CD4-positive, alpha-beta memory T cell (primary cell): ENCODE results near the gene KCTD5. TPM values are rescaled to one million over a fixed set of nuclear protein-coding genes. Genes with fewer than 3 reads are reported as not detected.
A peak's percentile ranks its signal among the peaks of the same experiment; 100 is the strongest.

Experiments
- CTCF ChIA-PET: fragments of 350-600 bp; sonication (Branson Sonifier 250); formaldehyde crosslinking; loops from one replicate; lab custom pipeline; 2021; ENCODE audit warnings: inconsistent platforms; ENCODE audit not compliant: partially characterized antibody; lab: Charles Lee
- POLR2A ChIA-PET: fragments of 350-600 bp; sonication (Branson Sonifier 250); formaldehyde crosslinking; loops from one replicate; lab custom pipeline; 2021; ENCODE audit not compliant: partially characterized antibody; lab: Charles Lee
- DNase-seq, 5 donors: peaks; one replicate each; pipeline versions ENCODE4 v3.0.0 to v3.0.0-alpha.2; 2020 to 2022; ENCODE audit warnings: mixed read lengths in 1 of 5
- H3K27ac ChIP-seq: one replicate; pipeline ENCODE4 v1.7.0; 2013; ENCODE audit warnings: low read depth, low read length
- H3K27me3 ChIP-seq: 2 replicates; pipeline ENCODE4 v1.7.0; 2013; ENCODE audit warnings: mild to moderate bottlenecking, low read length, moderate library complexity; ENCODE audit not compliant: insufficient read depth
- H3K36me3 ChIP-seq: 2 replicates; pipeline ENCODE4 v1.7.0; 2013; ENCODE audit warnings: mild to moderate bottlenecking, low read length, moderate library complexity; ENCODE audit not compliant: insufficient read depth
- H3K4me1 ChIP-seq: 2 replicates; pipeline ENCODE4 v1.7.0; 2013; ENCODE audit warnings: mild to moderate bottlenecking, low read length, moderate library complexity; ENCODE audit not compliant: insufficient read depth
- H3K4me3 ChIP-seq, 2 donors: one replicate each; pipeline ENCODE4 v1.7.0; 2013; ENCODE audit warnings: low read length in 2 of 2, mild to moderate bottlenecking in 1 of 2
- H3K9me3 ChIP-seq, 2 donors: one replicate each; pipeline ENCODE4 v1.7.0; 2013; ENCODE audit warnings: low read length in 2 of 2, control low read depth in 1 of 2; ENCODE audit not compliant: control insufficient read depth in 1 of 2
- H3K27ac Mint-ChIP-seq, 7 donors: one replicate each; pipeline ENCODE4 v1.8.0; 2020 to 2021; ENCODE audit warnings: mixed read lengths in 7 of 7, mild to moderate bottlenecking in 6 of 7, inconsistent platforms in 3 of 7, moderate library complexity in 3 of 7
- H3K27me3 Mint-ChIP-seq, 2 donors: one replicate each; pipeline ENCODE4 v1.8.0; 2020 to 2021; ENCODE audit warnings: mixed read lengths in 2 of 2
- H3K36me3 Mint-ChIP-seq, 2 donors: one replicate each; pipeline ENCODE4 v1.8.0; 2020 to 2021; ENCODE audit warnings: mixed read lengths in 2 of 2, inconsistent platforms in 1 of 2, mild to moderate bottlenecking in 1 of 2
- H3K4me1 Mint-ChIP-seq, 4 donors: one replicate each; pipeline ENCODE4 v1.8.0; 2020 to 2021; ENCODE audit warnings: mixed read lengths in 4 of 4, mild to moderate bottlenecking in 1 of 4
- H3K4me3 Mint-ChIP-seq, 8 donors: one replicate each; pipeline ENCODE4 v1.8.0; 2020 to 2021; ENCODE audit warnings: mixed read lengths in 8 of 8, mild to moderate bottlenecking in 7 of 8, moderate library complexity in 6 of 8, inconsistent platforms in 3 of 8
- H3K9me3 Mint-ChIP-seq, 8 donors: one replicate each; pipeline ENCODE4 v1.8.0; 2020 to 2021; ENCODE audit warnings: mixed read lengths in 8 of 8, mild to moderate bottlenecking in 5 of 8, inconsistent platforms in 3 of 8, moderate library complexity in 1 of 8
- intact Hi-C: fragments of 100-400 bp; cut with micrococcal nuclease; formaldehyde crosslinking; loops from one replicate; pipeline ENCODE4 v1.15.1; 2023
- polyA plus RNA-seq, 2 donors: library from polyadenylated mRNA; unstranded; fragments of 300-500 nt; fragmentation: Illumina TruSeq; gene quantifications; one replicate each; pipeline ENCODE4 v1.2.3, GENCODE V29; 2021
- total RNA-seq, 2 experiments: library from RNA; stranded (reverse); gene quantifications; one replicate each; pipeline ENCODE4 v1.2.3, GENCODE V29; 2021

KCTD5 gene
- total and polyA plus RNA-seq, 4 experiments from 2014 or later: 19.6 to 27.1 (median 24.6) TPM

GRCh38 chr16:2711370-2712062 is 29.2 kb downstream of the KCTD5 start:
- Mint-ChIP-seq H3K4me3 (no peak overlapping the region), H3K27me3 (no peaks in the 10 kb centered on the region), H3K9me3 (no peaks in the 10 kb centered on the region), H3K27ac (no peak overlapping the region), H3K36me3 (peaks cover 7 to 11% of the 10 kb centered on the region in 2 donors), H3K4me1 (peaks cover 0 to 4% (median 0%) of the 10 kb centered on the region in 4 donors)
- POLR2A ChIA-PET: no interaction called here
- peaks cover 15% of the 10 kb centered on the region for H3K36me3 ChIP-seq
- no peak for DNase-seq
- CTCF ChIA-PET: no interaction called here
- H3K27ac ChIP-seq: no peak overlapping the region
- H3K4me1 ChIP-seq: peaks cover 4% of the 10 kb centered on the region
- H3K27me3 ChIP-seq: no peaks in the 10 kb centered on the region
- no peaks in the 10 kb centered on the region for H3K9me3 ChIP-seq
- no peak overlapping the region for H3K4me3 ChIP-seq
- intact Hi-C loops: no loop called here

GRCh38 chr16:2712063-2712441 is 29.7 kb downstream of the KCTD5 start:
- CTCF ChIA-PET: no interaction called here
- peaks cover 14% of the 10 kb centered on the region for H3K36me3 ChIP-seq
- H3K27ac Mint-ChIP-seq: peak overlapping the region in 1 of 7 donors; percentile 50
- H3K27me3 Mint-ChIP-seq: no peaks in the 10 kb centered on the region
- intact Hi-C loops: no loop called here
- H3K4me1 ChIP-seq: peaks cover 4% of the 10 kb centered on the region
- POLR2A ChIA-PET: no interaction called here
- H3K9me3 ChIP-seq: no peaks in the 10 kb centered on the region
- no peak for DNase-seq
- H3K4me3 ChIP-seq: no peak overlapping the region
- no peaks in the 10 kb centered on the region for H3K9me3 Mint-ChIP-seq
- peak overlapping the region in 1 of 8 donors; percentile 48 for H3K4me3 Mint-ChIP-seq
- H3K36me3 Mint-ChIP-seq: peaks cover 7 to 11% of the 10 kb centered on the region in 2 donors
- H3K27me3 ChIP-seq: no peaks in the 10 kb centered on the region
- peaks cover 0 to 4% (median 0%) of the 10 kb centered on the region in 4 donors for H3K4me1 Mint-ChIP-seq
- no peak overlapping the region for H3K27ac ChIP-seq

GRCh38 chr16:2712546-2712945 is 30.2 kb downstream of the KCTD5 start:
- DNase-seq: no peak
- no peak overlapping the region for H3K4me3 ChIP-seq
- no peaks in the 10 kb centered on the region for H3K27me3 ChIP-seq
- Mint-ChIP-seq H3K4me1 (peaks cover 0 to 4% (median 0%) of the 10 kb centered on the region in 4 donors), H3K27me3 (no peaks in the 10 kb centered on the region), H3K4me3 (no peak overlapping the region), H3K36me3 (peaks cover 7% of the 10 kb centered on the region in 2 donors), H3K9me3 (no peaks in the 10 kb centered on the region), H3K27ac (peak overlapping the region in 1 of 7 donors; percentile 50)
- no peaks in the 10 kb centered on the region for H3K9me3 ChIP-seq
- H3K36me3 ChIP-seq: peaks cover 9% of the 10 kb centered on the region
- POLR2A ChIA-PET: no interaction called here
- H3K27ac ChIP-seq: no peak overlapping the region
- H3K4me1 ChIP-seq: peaks cover 4% of the 10 kb centered on the region
- intact Hi-C loops: no loop called here
- CTCF ChIA-PET: no interaction called here

- ChIA-PET CTCF (interaction anchor here (0.6 kb wide), 1 partner anchor 8 kb away, joined by 3 read pairs; no protein-coding TSS in a partner anchor), POLR2A (no interaction called here)
- Mint-ChIP-seq H3K36me3 (peaks cover under 1 to 1% of the 10 kb centered on the region in 2 donors), H3K9me3 (no peaks in the 10 kb centered on the region), H3K27me3 (no peaks in the 10 kb centered on the region), H3K4me3 (no peak overlapping the region), H3K4me1 (peaks cover 0 to 4% (median 0%) of the 10 kb centered on the region in 4 donors), H3K27ac (no peak overlapping the region)
- intact Hi-C loops: no loop called here
- Histone ChIP-seq H3K36me3 (no peaks in the 10 kb centered on the region), H3K4me1 (peaks cover 4% of the 10 kb centered on the region), H3K9me3 (no peaks in the 10 kb centered on the region), H3K4me3 (no peak overlapping the region), H3K27me3 (no peaks in the 10 kb centered on the region), H3K27ac (no peak overlapping the region)
- DNase-seq: no peak
Observed at GRCh38 chr16:2713523-2713922, 31.2 kb downstream of the KCTD5 start.

- Mint-ChIP-seq H3K27me3 (no peaks in the 10 kb centered on the region), H3K4me3 (no peak overlapping the region), H3K4me1 (peaks cover 0 to 4% (median 0%) of the 10 kb centered on the region in 4 donors), H3K9me3 (no peaks in the 10 kb centered on the region), H3K36me3 (no peaks in the 10 kb centered on the region), H3K27ac (no peak overlapping the region)
- ChIA-PET CTCF (no interaction called here), POLR2A (no interaction called here)
- Histone ChIP-seq H3K27ac (no peak overlapping the region), H3K9me3 (no peaks in the 10 kb centered on the region), H3K36me3 (no peaks in the 10 kb centered on the region), H3K4me3 (no peak overlapping the region), H3K4me1 (peaks cover 4% of the 10 kb centered on the region), H3K27me3 (no peaks in the 10 kb centered on the region)
- intact Hi-C loops: no loop called here
- DNase-seq: no peak
Observed at GRCh38 chr16:2713985-2714774, 31.9 kb downstream of the KCTD5 start.

- no peak for DNase-seq
- CTCF ChIA-PET: no interaction called here
- Histone ChIP-seq H3K4me3 (no peak overlapping the region), H3K36me3 (no peaks in the 10 kb centered on the region), H3K27me3 (no peaks in the 10 kb centered on the region), H3K4me1 (peaks cover 4% of the 10 kb centered on the region), H3K27ac (no peak overlapping the region), H3K9me3 (no peaks in the 10 kb centered on the region)
- Mint-ChIP-seq H3K27me3 (no peaks in the 10 kb centered on the region), H3K27ac (peak overlapping the region in 1 of 7 donors; percentile 59), H3K9me3 (no peaks in the 10 kb centered on the region), H3K4me3 (no peak overlapping the region), H3K36me3 (no peaks in the 10 kb centered on the region), H3K4me1 (peaks cover 0 to 4% (median 0%) of the 10 kb centered on the region in 4 donors)
- intact Hi-C loops: no loop called here
- POLR2A ChIA-PET: no interaction called here
Observed at GRCh38 chr16:2715064-2715463, 32.7 kb downstream of the KCTD5 start.

GRCh38 chr16:2715519-2715918 is 33.2 kb downstream of the KCTD5 start:
- Histone ChIP-seq H3K27ac (no peak overlapping the region), H3K9me3 (no peaks in the 10 kb centered on the region), H3K4me3 (peak overlapping the region in 1 of 2 donors; percentile 32), H3K4me1 (peaks cover 4% of the 10 kb centered on the region), H3K36me3 (no peaks in the 10 kb centered on the region), H3K27me3 (no peaks in the 10 kb centered on the region)
- intact Hi-C loops: no loop called here
- Mint-ChIP-seq H3K4me3 (peak overlapping the region in 1 of 8 donors; percentile 25), H3K27me3 (no peaks in the 10 kb centered on the region), H3K36me3 (no peaks in the 10 kb centered on the region), H3K27ac (peak overlapping the region in 1 of 7 donors; percentile 59), H3K9me3 (no peaks in the 10 kb centered on the region), H3K4me1 (peaks cover 0 to 3% (median 0%) of the 10 kb centered on the region in 4 donors)
- CTCF ChIA-PET: no interaction called here
- DNase-seq: peak; percentile 76 to 84 (median 77)
- POLR2A ChIA-PET: no interaction called here
